ENCODE measurements around the gene CDH26.

- TF ChIP-seq GATA2 (IDR thresholded peaks at IDR 0.05; ENCODE audit: low read depth, low read length) (no peak), GATA3 (IDR thresholded peaks at IDR 0.05; ENCODE audit: low read depth, low read length) (no peak)
Measured at GRCh38 chr20:60001108-60001507, 42.9 kb downstream of the CDH26 start.

Measured in SH-SY5Y (cell line).